Astrocyte (in vitro differentiated cells and primary cell): ENCODE measurements around the gene CDC34.

Source experiments
- CTCF ChIP-seq: IDR thresholded peaks from 2 replicates; pipeline ENCODE4 v1.5.1; 2011; ENCODE audit warnings: low read depth, mild to moderate bottlenecking, inconsistent platforms, low read length, moderate library complexity; ENCODE audit not compliant: insufficient read depth
- EZH2 ChIP-seq: IDR thresholded peaks from 2 replicates; pipeline ENCODE4 v1.6.1; 2012; ENCODE audit warnings: mild to moderate bottlenecking, low read length, inconsistent platforms; ENCODE audit not compliant: insufficient read depth

DNA sequence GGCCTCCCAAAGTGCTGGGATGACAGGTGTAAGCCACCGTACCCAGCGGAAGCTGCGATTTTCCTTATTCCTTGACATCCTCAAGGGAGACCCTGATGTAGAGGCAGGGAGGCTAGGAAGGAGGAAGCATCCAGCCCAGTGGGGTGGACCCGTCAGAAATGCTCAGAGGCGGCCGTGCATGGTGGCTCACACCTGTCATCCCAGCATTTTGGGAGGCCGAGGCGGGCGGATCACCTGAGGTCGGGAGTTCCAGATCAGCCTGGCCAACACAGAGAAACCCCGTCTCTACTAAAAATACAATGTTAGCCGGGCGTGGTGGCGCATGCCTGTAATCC, 23.9 kb downstream of the CDC34 start:
- no peak for TF ChIP-seq CTCF
- no peak for TF ChIP-seq EZH2
